Kidney epithelial cell (primary cell): Measurements from ENCODE around the gene SDK2. TPM values are rescaled to one million over a fixed set of nuclear protein-coding genes. Genes with fewer than 3 reads are reported as not detected.

Experiments used
- DNase-seq: peaks from one replicate; pipeline ENCODE4 v3.0.0-alpha.2; 2010; ENCODE audit warnings: low read depth
- H3K27me3 ChIP-seq: 2 replicates; pipeline ENCODE4 v1.6.0; 2011; ENCODE audit warnings: low read length; ENCODE audit not compliant: control insufficient read depth, insufficient read depth
- H3K36me3 ChIP-seq: 2 replicates; pipeline ENCODE4 v1.5.1; 2011; ENCODE audit warnings: low read length; ENCODE audit not compliant: control insufficient read depth, insufficient read depth
- H3K4me3 ChIP-seq: 2 replicates; pipeline ENCODE4 v1.5.1; 2011; ENCODE audit warnings: low read depth, mild to moderate bottlenecking, control low read depth, low read length
- CTCF ChIP-seq: IDR thresholded peaks from 2 replicates; pipeline ENCODE4 v1.5.1; 2011; ENCODE audit warnings: mild to moderate bottlenecking, moderate library complexity, low read length, control low read depth, inconsistent platforms; ENCODE audit not compliant: insufficient read depth, poor library complexity, severe bottlenecking
- total RNA-seq: library from RNA; depleted of rRNA; stranded (reverse); fragments of >200 nt; gene quantifications from 2 replicates; pipeline ENCODE4 v1.2.3, GENCODE V29; 2015

The SDK2 gene
- total RNA-seq, 1 donor from 2014 or later: 1.2 TPM

- Histone ChIP-seq H3K36me3 (no peaks in the 10 kb centered on the region), H3K27me3 (peaks cover 11% of the 10 kb centered on the region), H3K4me3 (no peak overlapping the region)
- TF ChIP-seq CTCF: no peak
- no peak for DNase-seq
Observed at GRCh38 chr17:73489991-73490390, 154.3 kb downstream of the SDK2 start.

- no peak for TF ChIP-seq CTCF
- Histone ChIP-seq H3K27me3 (peaks cover 6% of the 10 kb centered on the region), H3K4me3 (no peak overlapping the region), H3K36me3 (no peaks in the 10 kb centered on the region)
- no peak for DNase-seq
Observed at GRCh38 chr17:73489333-73489732, 154.9 kb downstream of the SDK2 start.

GRCh38 chr17:73485130-73485529, 159.1 kb downstream of the SDK2 start:
- TF ChIP-seq CTCF: no peak
- no peak overlapping the region for H3K4me3 ChIP-seq
- DNase-seq: no peak
- H3K27me3 ChIP-seq: no peaks in the 10 kb centered on the region
- no peaks in the 10 kb centered on the region for H3K36me3 ChIP-seq

GRCh38 chr17:73482894-73483293, 161.4 kb downstream of the SDK2 start:
- Histone ChIP-seq H3K36me3 (no peaks in the 10 kb centered on the region), H3K27me3 (no peaks in the 10 kb centered on the region), H3K4me3 (no peak overlapping the region)
- DNase-seq: no peak
- TF ChIP-seq CTCF: no peak

DNA sequence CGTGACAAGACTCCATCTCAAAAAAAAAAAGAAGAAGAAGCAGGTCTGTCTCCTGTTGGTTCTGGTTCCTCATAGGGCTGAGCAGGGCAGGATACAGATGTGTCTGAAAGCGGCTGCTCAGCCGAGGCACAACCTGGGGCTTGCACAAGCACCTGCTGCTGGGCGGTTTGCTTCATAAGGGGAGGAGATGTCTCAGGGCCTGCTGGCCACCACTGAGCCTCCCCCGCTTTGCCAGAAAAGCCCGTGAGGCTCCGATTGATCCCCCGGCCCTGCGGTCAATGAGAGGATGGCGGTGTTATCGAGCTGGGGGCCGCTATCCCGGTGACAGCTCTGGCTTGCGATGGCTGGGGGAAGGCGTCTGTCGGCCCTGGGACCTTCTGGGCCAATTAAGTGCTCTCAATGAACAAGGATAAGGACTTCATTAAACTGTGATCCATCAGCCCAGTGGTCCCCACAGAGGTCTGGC, 162.0 kb downstream of the SDK2 start:
- no peak for TF ChIP-seq CTCF
- Histone ChIP-seq H3K36me3 (no peaks in the 10 kb centered on the region), H3K27me3 (peaks cover 3% of the 10 kb centered on the region), H3K4me3 (no peak overlapping the region)
- DNase-seq: no peak

DNA sequence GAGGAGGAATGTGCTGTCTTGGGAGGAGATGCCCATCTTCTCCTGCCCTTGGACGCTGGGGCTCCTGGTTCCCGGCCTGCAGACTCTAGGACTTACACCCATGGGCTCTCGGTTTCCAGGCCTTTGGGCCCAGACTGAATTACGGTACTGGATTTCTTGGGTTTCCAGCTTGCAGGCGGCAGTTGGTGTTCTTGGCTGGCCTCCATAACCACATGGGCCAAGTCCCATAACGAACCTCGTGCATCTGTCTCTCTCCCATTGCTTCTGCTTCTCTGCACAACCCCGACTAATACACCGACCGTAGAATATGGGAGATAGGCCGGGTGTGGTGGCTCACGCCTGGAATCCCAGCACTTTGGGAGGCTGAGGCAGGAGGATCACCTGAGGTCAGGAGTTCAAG, 162.6 kb downstream of the SDK2 start:
- no peak for TF ChIP-seq CTCF
- Histone ChIP-seq H3K36me3 (no peaks in the 10 kb centered on the region), H3K27me3 (peaks cover 3% of the 10 kb centered on the region), H3K4me3 (no peak overlapping the region)
- DNase-seq: no peak
